H1 (cell line): Measurements from ENCODE around the gene UBIAD1. TPM values are rescaled to one million over a fixed set of nuclear protein-coding genes. Genes with fewer than 3 reads are reported as not detected.

ENCODE experiments used
- CHD1 ChIP-seq: IDR thresholded peaks from 2 replicates; pipeline ENCODE4 v1.6.1; 2012; ENCODE audit warnings: low read depth, low read length, improper control_type of control experiment
- EZH2 ChIP-seq: fragments of 200-600 bp; sonication (generic); IDR thresholded peaks from 2 replicates; pipeline ENCODE4 v1.7.1; 2012; ENCODE audit warnings: low read depth, mild to moderate bottlenecking, moderate library complexity, low read length, inconsistent platforms; ENCODE audit not compliant: severe bottlenecking
- POU5F1 ChIP-seq: IDR thresholded peaks from 2 replicates; pipeline ENCODE4 v1.6.1; 2011; ENCODE audit warnings: low read depth, mild to moderate bottlenecking, low read length, moderate library complexity
- polyA plus RNA-seq, 7 experiments: library from polyadenylated mRNA; depleted of rRNA in 3 of 7; stranded (reverse) in 5 of 7; unstranded in 2 of 7; fragments of >200 nt in 5 of 7; fragments of 200-250 nt in 2 of 7; gene quantifications; 1 replicate in 5 of 7; 2 replicates in 1 of 7; 4 replicates in 1 of 7; pipeline versions ENCODE4 v1.2.1 to v1.2.3, GENCODE V29; 2011 to 2013; ENCODE audit warnings: missing spikeins in 2 of 7, mixed read lengths in 2 of 7
- total RNA-seq: library from RNA; stranded (reverse); fragmentation: NEBNext Ultra II Directional; extraction: Animal tissue kit (Norgen Biotek cat#: 25700); gene quantifications from 2 replicates; pipeline ENCODE4 v1.2.1, GENCODE V29; 2021
- TF ChIP-seq, protein P1 (sequence below), 3 experiments: IDR thresholded peaks; 1 replicate in 2 of 3; 2 replicates in 1 of 3; pipeline versions ENCODE4 v1.5.1 to v1.6.1; 2011; ENCODE audit warnings: low read length in 3 of 3, mild to moderate bottlenecking in 3 of 3, inconsistent platforms in 2 of 3, low read depth in 1 of 3, moderate library complexity in 1 of 3; ENCODE audit not compliant: insufficient read depth in 1 of 3; ENCODE audit errors: control extremely low read depth in 1 of 3
- TF ChIP-seq, protein P2 (sequence below): IDR thresholded peaks from 2 replicates; pipeline ENCODE4 v1.6.1; 2012; ENCODE audit warnings: inconsistent platforms
- TF ChIP-seq, protein P3 (sequence below): fragments of 300-600 bp; sonication (generic); IDR thresholded peaks from 2 replicates; pipeline ENCODE4 v1.7.1; 2012; ENCODE audit warnings: low read length, moderate library complexity, mild to moderate bottlenecking, inconsistent platforms; ENCODE audit not compliant: insufficient replicate concordance

UBIAD1 gene
- total and polyA plus RNA-seq, 2 of the 8 experiments (the other 6 are each of a cell fraction or from before 2014, with no cell fraction given), result 23.4 to 26.6 TPM

DNA sequence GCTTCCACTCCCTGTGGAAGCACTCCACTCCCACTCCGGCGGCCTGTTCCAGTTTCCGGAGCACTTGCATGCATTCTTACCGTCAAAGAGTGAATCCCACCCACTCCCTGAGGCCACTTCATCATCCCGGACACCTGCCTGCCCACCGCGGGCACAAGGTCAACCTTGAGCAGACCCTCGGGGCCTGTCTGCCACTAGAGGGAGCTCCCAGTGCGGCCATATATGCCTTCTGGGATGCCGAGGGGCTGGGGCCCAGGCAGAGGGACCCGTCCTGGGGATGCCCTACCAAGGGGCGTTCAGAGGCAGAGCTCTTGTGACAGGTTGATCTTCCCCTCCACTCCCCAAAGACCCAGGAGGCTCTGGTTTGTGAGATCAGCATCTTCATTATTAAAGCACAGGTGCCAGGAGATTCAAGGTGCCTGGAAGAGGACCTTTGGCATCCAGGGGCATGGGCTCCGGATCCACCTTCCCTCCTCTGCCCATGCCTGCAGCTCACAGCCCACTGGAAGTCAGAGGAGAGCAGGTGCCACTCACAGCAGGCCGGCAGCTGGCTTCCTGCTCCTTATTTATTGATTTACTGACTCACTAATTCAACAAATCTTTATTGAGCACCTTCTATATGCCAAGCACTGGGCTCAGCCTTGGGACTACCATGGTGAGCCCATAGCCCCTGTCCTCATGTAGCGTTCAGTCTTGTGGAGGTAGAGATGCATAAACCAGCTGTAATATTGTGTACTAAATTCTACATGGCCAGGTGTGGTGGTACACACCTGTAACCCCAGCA, 47.3 kb downstream of the UBIAD1 start (continued):
- TF ChIP-seq, protein P1, sequence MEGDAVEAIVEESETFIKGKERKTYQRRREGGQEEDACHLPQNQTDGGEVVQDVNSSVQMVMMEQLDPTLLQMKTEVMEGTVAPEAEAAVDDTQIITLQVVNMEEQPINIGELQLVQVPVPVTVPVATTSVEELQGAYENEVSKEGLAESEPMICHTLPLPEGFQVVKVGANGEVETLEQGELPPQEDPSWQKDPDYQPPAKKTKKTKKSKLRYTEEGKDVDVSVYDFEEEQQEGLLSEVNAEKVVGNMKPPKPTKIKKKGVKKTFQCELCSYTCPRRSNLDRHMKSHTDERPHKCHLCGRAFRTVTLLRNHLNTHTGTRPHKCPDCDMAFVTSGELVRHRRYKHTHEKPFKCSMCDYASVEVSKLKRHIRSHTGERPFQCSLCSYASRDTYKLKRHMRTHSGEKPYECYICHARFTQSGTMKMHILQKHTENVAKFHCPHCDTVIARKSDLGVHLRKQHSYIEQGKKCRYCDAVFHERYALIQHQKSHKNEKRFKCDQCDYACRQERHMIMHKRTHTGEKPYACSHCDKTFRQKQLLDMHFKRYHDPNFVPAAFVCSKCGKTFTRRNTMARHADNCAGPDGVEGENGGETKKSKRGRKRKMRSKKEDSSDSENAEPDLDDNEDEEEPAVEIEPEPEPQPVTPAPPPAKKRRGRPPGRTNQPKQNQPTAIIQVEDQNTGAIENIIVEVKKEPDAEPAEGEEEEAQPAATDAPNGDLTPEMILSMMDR (IDR thresholded peaks at IDR 0.05; ENCODE audit: control extremely low read depth in 1 of 3, insufficient read depth in 1 of 3, low read depth in 1 of 3, low read length in 3 of 3), result peak; percentile 90 to 95 (median 92)
- TF ChIP-seq, protein P2, sequence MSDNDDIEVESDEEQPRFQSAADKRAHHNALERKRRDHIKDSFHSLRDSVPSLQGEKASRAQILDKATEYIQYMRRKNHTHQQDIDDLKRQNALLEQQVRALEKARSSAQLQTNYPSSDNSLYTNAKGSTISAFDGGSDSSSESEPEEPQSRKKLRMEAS, result peak; percentile 80
- TF ChIP-seq, protein P3, sequence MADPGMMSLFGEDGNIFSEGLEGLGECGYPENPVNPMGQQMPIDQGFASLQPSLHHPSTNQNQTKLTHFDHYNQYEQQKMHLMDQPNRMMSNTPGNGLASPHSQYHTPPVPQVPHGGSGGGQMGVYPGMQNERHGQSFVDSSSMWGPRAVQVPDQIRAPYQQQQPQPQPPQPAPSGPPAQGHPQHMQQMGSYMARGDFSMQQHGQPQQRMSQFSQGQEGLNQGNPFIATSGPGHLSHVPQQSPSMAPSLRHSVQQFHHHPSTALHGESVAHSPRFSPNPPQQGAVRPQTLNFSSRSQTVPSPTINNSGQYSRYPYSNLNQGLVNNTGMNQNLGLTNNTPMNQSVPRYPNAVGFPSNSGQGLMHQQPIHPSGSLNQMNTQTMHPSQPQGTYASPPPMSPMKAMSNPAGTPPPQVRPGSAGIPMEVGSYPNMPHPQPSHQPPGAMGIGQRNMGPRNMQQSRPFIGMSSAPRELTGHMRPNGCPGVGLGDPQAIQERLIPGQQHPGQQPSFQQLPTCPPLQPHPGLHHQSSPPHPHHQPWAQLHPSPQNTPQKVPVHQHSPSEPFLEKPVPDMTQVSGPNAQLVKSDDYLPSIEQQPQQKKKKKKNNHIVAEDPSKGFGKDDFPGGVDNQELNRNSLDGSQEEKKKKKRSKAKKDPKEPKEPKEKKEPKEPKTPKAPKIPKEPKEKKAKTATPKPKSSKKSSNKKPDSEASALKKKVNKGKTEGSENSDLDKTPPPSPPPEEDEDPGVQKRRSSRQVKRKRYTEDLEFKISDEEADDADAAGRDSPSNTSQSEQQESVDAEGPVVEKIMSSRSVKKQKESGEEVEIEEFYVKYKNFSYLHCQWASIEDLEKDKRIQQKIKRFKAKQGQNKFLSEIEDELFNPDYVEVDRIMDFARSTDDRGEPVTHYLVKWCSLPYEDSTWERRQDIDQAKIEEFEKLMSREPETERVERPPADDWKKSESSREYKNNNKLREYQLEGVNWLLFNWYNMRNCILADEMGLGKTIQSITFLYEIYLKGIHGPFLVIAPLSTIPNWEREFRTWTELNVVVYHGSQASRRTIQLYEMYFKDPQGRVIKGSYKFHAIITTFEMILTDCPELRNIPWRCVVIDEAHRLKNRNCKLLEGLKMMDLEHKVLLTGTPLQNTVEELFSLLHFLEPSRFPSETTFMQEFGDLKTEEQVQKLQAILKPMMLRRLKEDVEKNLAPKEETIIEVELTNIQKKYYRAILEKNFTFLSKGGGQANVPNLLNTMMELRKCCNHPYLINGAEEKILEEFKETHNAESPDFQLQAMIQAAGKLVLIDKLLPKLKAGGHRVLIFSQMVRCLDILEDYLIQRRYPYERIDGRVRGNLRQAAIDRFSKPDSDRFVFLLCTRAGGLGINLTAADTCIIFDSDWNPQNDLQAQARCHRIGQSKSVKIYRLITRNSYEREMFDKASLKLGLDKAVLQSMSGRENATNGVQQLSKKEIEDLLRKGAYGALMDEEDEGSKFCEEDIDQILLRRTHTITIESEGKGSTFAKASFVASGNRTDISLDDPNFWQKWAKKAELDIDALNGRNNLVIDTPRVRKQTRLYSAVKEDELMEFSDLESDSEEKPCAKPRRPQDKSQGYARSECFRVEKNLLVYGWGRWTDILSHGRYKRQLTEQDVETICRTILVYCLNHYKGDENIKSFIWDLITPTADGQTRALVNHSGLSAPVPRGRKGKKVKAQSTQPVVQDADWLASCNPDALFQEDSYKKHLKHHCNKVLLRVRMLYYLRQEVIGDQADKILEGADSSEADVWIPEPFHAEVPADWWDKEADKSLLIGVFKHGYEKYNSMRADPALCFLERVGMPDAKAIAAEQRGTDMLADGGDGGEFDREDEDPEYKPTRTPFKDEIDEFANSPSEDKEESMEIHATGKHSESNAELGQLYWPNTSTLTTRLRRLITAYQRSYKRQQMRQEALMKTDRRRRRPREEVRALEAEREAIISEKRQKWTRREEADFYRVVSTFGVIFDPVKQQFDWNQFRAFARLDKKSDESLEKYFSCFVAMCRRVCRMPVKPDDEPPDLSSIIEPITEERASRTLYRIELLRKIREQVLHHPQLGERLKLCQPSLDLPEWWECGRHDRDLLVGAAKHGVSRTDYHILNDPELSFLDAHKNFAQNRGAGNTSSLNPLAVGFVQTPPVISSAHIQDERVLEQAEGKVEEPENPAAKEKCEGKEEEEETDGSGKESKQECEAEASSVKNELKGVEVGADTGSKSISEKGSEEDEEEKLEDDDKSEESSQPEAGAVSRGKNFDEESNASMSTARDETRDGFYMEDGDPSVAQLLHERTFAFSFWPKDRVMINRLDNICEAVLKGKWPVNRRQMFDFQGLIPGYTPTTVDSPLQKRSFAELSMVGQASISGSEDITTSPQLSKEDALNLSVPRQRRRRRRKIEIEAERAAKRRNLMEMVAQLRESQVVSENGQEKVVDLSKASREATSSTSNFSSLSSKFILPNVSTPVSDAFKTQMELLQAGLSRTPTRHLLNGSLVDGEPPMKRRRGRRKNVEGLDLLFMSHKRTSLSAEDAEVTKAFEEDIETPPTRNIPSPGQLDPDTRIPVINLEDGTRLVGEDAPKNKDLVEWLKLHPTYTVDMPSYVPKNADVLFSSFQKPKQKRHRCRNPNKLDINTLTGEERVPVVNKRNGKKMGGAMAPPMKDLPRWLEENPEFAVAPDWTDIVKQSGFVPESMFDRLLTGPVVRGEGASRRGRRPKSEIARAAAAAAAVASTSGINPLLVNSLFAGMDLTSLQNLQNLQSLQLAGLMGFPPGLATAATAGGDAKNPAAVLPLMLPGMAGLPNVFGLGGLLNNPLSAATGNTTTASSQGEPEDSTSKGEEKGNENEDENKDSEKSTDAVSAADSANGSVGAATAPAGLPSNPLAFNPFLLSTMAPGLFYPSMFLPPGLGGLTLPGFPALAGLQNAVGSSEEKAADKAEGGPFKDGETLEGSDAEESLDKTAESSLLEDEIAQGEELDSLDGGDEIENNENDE, result no peak
- TF ChIP-seq EZH2 (no peak), CHD1 (no peak), POU5F1 (no peak)
